Panc1 (cell line): ENCODE measurements around the gene NOTUM. TPM values are rescaled to one million over a fixed set of nuclear protein-coding genes. Genes with fewer than 3 reads are reported as not detected.

ENCODE experiments used
- ATAC-seq: fragments of 200-7000 bp; cut with Tn5 transposase; 2 replicates; pipeline ENCODE4 v1.9.1; 2020; ENCODE audit warnings: mild to moderate bottlenecking, moderate library complexity
- Bru-seq: library from RNA; stranded (reverse); fragments of 400-500 nt; gene quantifications from one replicate; lab custom pipeline; 2021; lab: Mats Ljungman, UMichigan
- BruChase-seq, 2 experiments: library from RNA; stranded (reverse); fragments of 400-500 nt; gene quantifications; one replicate each; lab custom pipeline; 2021; lab: Mats Ljungman, UMichigan
- BruUV-seq: library from RNA; stranded (reverse); fragments of 400-500 nt; replicated peaks from 2 replicates; lab custom pipeline; 2021; lab: Mats Ljungman, UMichigan
- CTCF ChIA-PET: fragments of 300-600 bp; sonication (Branson Sonifier 250); formaldehyde crosslinking; loops from one replicate; lab custom pipeline; 2022; ENCODE audit warnings: antibody characterized with exemption; lab: Charles Lee
- POLR2A ChIA-PET: fragments of 300-600 bp; sonication (Branson Sonifier 250); formaldehyde crosslinking; loops from one replicate; lab custom pipeline; 2022; ENCODE audit warnings: antibody characterized with exemption; lab: Charles Lee
- DNase-seq: peaks from one replicate; pipeline ENCODE4 v3.0.0-alpha.2; 2010; ENCODE audit warnings: low read depth, low spot score
- H3K27ac ChIP-seq: 2 replicates; pipeline ENCODE4 v1.5.1; 2011; ENCODE audit warnings: mild to moderate bottlenecking, low read length, inconsistent platforms
- H3K27me3 ChIP-seq: fragments of 200-500 bp; sonication (Bioruptor generic); 2 replicates; pipeline ENCODE4 v1.6.0; 2014; ENCODE audit warnings: low read length, inconsistent platforms; ENCODE audit not compliant: control insufficient read depth, insufficient read depth
- H3K36me3 ChIP-seq: fragments of 200-500 bp; sonication (Bioruptor generic); 2 replicates; pipeline ENCODE4 v1.5.1; 2014; ENCODE audit warnings: inconsistent platforms, mild to moderate bottlenecking, low read length, moderate library complexity; ENCODE audit not compliant: control insufficient read depth, insufficient read depth
- H3K4me1 ChIP-seq: 2 replicates; pipeline ENCODE4 v1.5.1; 2011; ENCODE audit warnings: inconsistent platforms, mild to moderate bottlenecking, low read length, moderate library complexity; ENCODE audit not compliant: control insufficient read depth, insufficient read depth
- H3K4me3 ChIP-seq, 2 experiments: 2 replicates each; pipeline ENCODE4 v1.5.1; 2011 to 2012; ENCODE audit warnings: low read depth in 2 of 2, low read length in 2 of 2, mild to moderate bottlenecking in 2 of 2, inconsistent platforms in 1 of 2, moderate library complexity in 1 of 2
- H3K9me3 ChIP-seq: fragments of 200-500 bp; sonication (Bioruptor generic); 2 replicates; pipeline ENCODE4 v1.5.1; 2014; ENCODE audit warnings: low read depth, mild to moderate bottlenecking, inconsistent platforms, low read length, moderate library complexity; ENCODE audit not compliant: control insufficient read depth, insufficient read depth
- CTCF ChIP-seq: fragments of 450-650 bp; IDR thresholded peaks from 2 replicates; pipeline ENCODE4 v1.5.1; 2017; ENCODE audit warnings: mild to moderate bottlenecking
- POLR2AphosphoS5 ChIP-seq: IDR thresholded peaks from 2 replicates; pipeline ENCODE4 v1.6.1; 2012; ENCODE audit warnings: mild to moderate bottlenecking, low read depth, low read length, moderate library complexity
- SIN3A ChIP-seq: IDR thresholded peaks from 2 replicates; pipeline ENCODE4 v1.6.1; 2012; ENCODE audit warnings: low read depth, mild to moderate bottlenecking, low read length, moderate library complexity, borderline replicate concordance; ENCODE audit not compliant: insufficient read depth
- TCF7L2 ChIP-seq: IDR thresholded peaks from 2 replicates; pipeline ENCODE4 v1.6.1; 2011; ENCODE audit warnings: mild to moderate bottlenecking, low read depth, low read length, inconsistent platforms
- in situ Hi-C: cut with HindIII; loops from 2 replicates; pipeline ENCODE4 v1.10.0; 2016; ENCODE audit warnings: low sequenced_read_pairs, low pct_unique_long_range_greater_than_20kb
- intact Hi-C: fragments of 100-400 bp; cut with micrococcal nuclease; formaldehyde crosslinking; loops from one replicate; pipeline ENCODE4 v1.10.0; 2022; ENCODE audit not compliant: unreplicated experiment
- long read RNA-seq: library from polyadenylated mRNA; unstranded; transcript quantifications from one replicate; pipeline ENCODE4 v2.0.0, GENCODE V29; 2021; ENCODE audit not compliant: unreplicated experiment
- polyA plus RNA-seq: library from polyadenylated mRNA; unstranded; fragments of >200 nt; gene quantifications from one replicate; pipeline ENCODE4 v1.2.1, GENCODE V29; 2012; ENCODE audit warnings: missing spikeins; ENCODE audit not compliant: insufficient read length
- total RNA-seq: library from RNA; stranded (reverse); gene quantifications from one replicate; pipeline ENCODE4 v1.2.1, GENCODE V29; 2021; ENCODE audit not compliant: unreplicated experiment
- TF ChIP-seq, protein P1 (sequence below), 2 experiments: IDR thresholded peaks; 2 replicates each; pipeline ENCODE4 v1.6.1; 2011 to 2012; ENCODE audit warnings: low read depth in 2 of 2, control low read depth in 1 of 2, low read length in 1 of 2, mild to moderate bottlenecking in 1 of 2, moderate library complexity in 1 of 2; ENCODE audit not compliant: insufficient read depth in 1 of 2

The NOTUM gene
- total RNA-seq, result 2.0 TPM
- 4.3 TPM for polyA plus RNA-seq
- Bru-seq, nascent RNA, result percentile 29 among the genes with signal in this experiment
- BruChase-seq, experiment 1, labeled RNA remaining after a 2-hour chase, result percentile 32 among the genes with signal in this experiment
- BruChase-seq, experiment 2, labeled RNA remaining after a 6-hour chase, result percentile 32 among the genes with signal in this experiment
- long read RNA-seq, partial matches to known transcripts, result 1 of 7 reads
- long read RNA-seq, other reads (novel, unspliced or antisense), result 2 of 7 reads

DNA sequence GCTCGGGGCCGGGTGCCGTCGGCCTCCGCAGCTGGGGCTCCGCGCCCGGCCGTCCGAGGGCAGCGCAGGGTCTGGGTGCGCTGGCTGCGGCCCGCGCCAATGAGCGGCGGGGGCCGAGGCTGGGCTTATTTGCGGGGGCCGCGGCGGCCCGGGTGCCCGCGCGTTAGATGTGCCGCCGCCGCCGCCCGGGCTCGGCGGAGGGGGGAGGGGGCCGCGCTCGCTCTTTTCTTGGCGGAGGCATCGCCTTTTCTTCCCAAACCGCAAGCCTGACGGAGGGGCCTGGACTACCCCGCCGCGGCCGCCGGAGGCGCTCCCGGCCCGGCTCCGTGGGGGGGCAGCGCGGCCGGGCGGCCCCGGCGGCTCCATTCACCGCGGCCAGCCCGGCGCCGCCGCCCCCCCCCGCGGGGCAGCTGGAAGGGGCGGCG is at the start of gene NOTUM:
NOTUM (minus strand) TSS at position 101 of the 425 bp plus-strand sequence. CDS start 278 bp downstream, outside the sequence.
- Histone ChIP-seq H3K36me3 (peaks cover 5% of the 10 kb centered on the region; the same call in 1 of the 2 replicates), H3K27me3 (no peaks in the 10 kb centered on the region; the same call in 1 of the 2 replicates), H3K4me3 (peak within 1 kb of the TSS; percentile 48 to 51), H3K9me3 (no peaks in the 10 kb centered on the region), H3K27ac (peak within 1 kb of the TSS; percentile 54; the same call in 1 of the 2 replicates), H3K4me1 (peaks cover 6% of the 10 kb centered on the region)
- ATAC-seq, result peak; percentile 14; the same call in 1 of the 2 replicates
- POLR2A ChIA-PET, result interaction anchor here (0.6 kb wide), 1 partner anchor 36 kb away, joined by 5 read pairs; no protein-coding TSS in a partner anchor
- TF ChIP-seq CTCF, result no peak
- peak; percentile 88 for TF ChIP-seq TCF7L2
- in situ Hi-C loops (no loop called here), intact Hi-C loops (no loop called here)
- DNase-seq, result no peak
- CTCF ChIA-PET, result interaction anchor here (4.4 kb wide), 1 partner anchor 60 kb away, joined by 37 read pairs; the partner anchor contains the start of genes CENPX and LRRC45
- no TSS peak for BruUV-seq

DNA sequence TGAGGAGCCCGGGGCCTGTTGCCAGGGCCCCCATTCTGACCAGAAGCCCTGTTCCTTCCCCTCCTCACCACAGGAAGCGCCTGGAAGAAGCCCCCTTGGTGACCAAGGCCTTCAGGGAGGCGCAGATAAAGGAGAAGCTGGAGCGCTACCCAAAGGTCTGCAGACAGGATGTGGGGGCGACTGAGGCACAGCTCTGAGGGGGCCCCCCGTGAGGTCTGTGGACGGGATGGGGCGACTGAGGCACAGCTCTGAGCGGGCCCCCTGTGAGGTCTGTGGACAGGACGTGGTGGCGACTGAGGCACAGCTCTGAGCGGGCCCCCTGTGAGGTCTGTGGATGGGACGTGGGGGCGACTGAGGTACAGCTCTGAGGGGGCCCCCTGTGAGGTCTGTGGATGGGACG is 48.4 kb upstream of the NOTUM start:
- no peaks in the 10 kb centered on the region for H3K27me3 ChIP-seq

More for the DNA sequence above, 48.4 kb upstream of the NOTUM start:
- intact Hi-C loops, result no loop called here
- no peak for TF ChIP-seq CTCF
- TF ChIP-seq TCF7L2, result no peak
- no peak for TF ChIP-seq SIN3A
- no peak for TF ChIP-seq POLR2AphosphoS5
- TF ChIP-seq, protein P1, sequence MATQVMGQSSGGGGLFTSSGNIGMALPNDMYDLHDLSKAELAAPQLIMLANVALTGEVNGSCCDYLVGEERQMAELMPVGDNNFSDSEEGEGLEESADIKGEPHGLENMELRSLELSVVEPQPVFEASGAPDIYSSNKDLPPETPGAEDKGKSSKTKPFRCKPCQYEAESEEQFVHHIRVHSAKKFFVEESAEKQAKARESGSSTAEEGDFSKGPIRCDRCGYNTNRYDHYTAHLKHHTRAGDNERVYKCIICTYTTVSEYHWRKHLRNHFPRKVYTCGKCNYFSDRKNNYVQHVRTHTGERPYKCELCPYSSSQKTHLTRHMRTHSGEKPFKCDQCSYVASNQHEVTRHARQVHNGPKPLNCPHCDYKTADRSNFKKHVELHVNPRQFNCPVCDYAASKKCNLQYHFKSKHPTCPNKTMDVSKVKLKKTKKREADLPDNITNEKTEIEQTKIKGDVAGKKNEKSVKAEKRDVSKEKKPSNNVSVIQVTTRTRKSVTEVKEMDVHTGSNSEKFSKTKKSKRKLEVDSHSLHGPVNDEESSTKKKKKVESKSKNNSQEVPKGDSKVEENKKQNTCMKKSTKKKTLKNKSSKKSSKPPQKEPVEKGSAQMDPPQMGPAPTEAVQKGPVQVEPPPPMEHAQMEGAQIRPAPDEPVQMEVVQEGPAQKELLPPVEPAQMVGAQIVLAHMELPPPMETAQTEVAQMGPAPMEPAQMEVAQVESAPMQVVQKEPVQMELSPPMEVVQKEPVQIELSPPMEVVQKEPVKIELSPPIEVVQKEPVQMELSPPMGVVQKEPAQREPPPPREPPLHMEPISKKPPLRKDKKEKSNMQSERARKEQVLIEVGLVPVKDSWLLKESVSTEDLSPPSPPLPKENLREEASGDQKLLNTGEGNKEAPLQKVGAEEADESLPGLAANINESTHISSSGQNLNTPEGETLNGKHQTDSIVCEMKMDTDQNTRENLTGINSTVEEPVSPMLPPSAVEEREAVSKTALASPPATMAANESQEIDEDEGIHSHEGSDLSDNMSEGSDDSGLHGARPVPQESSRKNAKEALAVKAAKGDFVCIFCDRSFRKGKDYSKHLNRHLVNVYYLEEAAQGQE (IDR thresholded peaks at IDR 0.05; ENCODE audit: insufficient read depth in 1 of 2, low read depth in 2 of 2, low read length in 1 of 2), result no peak
- ATAC-seq, result no peak
- no peak for DNase-seq
- H3K4me1 ChIP-seq, result peaks cover 34% of the 10 kb centered on the region
- no peak overlapping the region for H3K27ac ChIP-seq
- H3K9me3 ChIP-seq, result no peaks in the 10 kb centered on the region
- ChIA-PET CTCF (no interaction called here), POLR2A (interaction anchor here (0.7 kb wide), 1 partner anchor 31 kb away, joined by 4 read pairs; no protein-coding TSS in a partner anchor)
- no peak overlapping the region for H3K4me3 ChIP-seq
- no TSS peak for BruUV-seq
- no peaks in the 10 kb centered on the region for H3K36me3 ChIP-seq
- in situ Hi-C loops, result no loop called here
